Uterus (tissue), 2 donors: ENCODE data around the gene TPCN1.
A peak's percentile ranks its signal among the peaks of the same experiment; 100 is the strongest.

ENCODE experiments used
- POLR2A ChIP-seq, 2 donors: fragments of 450-650 bp; IDR thresholded peaks; one replicate each; pipeline ENCODE4 v1.6.1; 2016; ENCODE audit warnings: antibody characterized with exemption in 2 of 2, mild to moderate bottlenecking in 1 of 2, moderate library complexity in 1 of 2
- TF ChIP-seq, protein P1 (sequence below), 4 experiments: fragments of 200-600 bp in 2 of 4; fragments of 450-650 bp in 2 of 4; sonication (generic) in 2 of 4; IDR thresholded peaks; one replicate each; pipeline ENCODE4 v1.5.1; 2016 to 2019; ENCODE audit warnings: antibody characterized with exemption in 4 of 4, mild to moderate bottlenecking in 2 of 4, moderate library complexity in 1 of 4

- TF ChIP-seq POLR2A (IDR thresholded peaks at IDR 0.05): peak; percentile 27 to 71
- TF ChIP-seq, protein P1, sequence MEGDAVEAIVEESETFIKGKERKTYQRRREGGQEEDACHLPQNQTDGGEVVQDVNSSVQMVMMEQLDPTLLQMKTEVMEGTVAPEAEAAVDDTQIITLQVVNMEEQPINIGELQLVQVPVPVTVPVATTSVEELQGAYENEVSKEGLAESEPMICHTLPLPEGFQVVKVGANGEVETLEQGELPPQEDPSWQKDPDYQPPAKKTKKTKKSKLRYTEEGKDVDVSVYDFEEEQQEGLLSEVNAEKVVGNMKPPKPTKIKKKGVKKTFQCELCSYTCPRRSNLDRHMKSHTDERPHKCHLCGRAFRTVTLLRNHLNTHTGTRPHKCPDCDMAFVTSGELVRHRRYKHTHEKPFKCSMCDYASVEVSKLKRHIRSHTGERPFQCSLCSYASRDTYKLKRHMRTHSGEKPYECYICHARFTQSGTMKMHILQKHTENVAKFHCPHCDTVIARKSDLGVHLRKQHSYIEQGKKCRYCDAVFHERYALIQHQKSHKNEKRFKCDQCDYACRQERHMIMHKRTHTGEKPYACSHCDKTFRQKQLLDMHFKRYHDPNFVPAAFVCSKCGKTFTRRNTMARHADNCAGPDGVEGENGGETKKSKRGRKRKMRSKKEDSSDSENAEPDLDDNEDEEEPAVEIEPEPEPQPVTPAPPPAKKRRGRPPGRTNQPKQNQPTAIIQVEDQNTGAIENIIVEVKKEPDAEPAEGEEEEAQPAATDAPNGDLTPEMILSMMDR (IDR thresholded peaks at IDR 0.05): peak in 1 of 4 experiments; percentile 4
Observed at GRCh38 chr12:113185180-113186032, 35.9 kb upstream of the TPCN1 start, which contains the start of the genes DDX54 and RITA1.
